ENCODE results near the gene DPPA5. TPM values are rescaled to one million over a fixed set of nuclear protein-coding genes. Genes with fewer than 3 reads are reported as not detected.

Gene DPPA5
- total and polyA plus RNA-seq, 2 donors (not counting 1 experiment from before 2014, with no cell fraction given): not detected

Small RNAs within 50 kb of the gene (small RNA-seq; reads per million reads assigned to genes)
- not detected for gene RPL39P3 (ENCODE audit: insufficient read length, low read depth, low replicate concordance)

Other genes starting within 250 kb of the DPPA5 start
- not detected in 2 replicates for gene KHDC1L, start 128.8 kb downstream of the DPPA5 start, total RNA-seq
- gene KHDC1L, start 128.8 kb downstream of the DPPA5 start, polyA plus RNA-seq: not detected in 2 replicates
- gene KHDC1, start 91.1 kb downstream of the DPPA5 start, total RNA-seq: 2.9 and 3.5 TPM in 2 replicates
- 2.6 and 2.8 TPM in 2 replicates for gene KHDC1, start 91.1 kb downstream of the DPPA5 start, polyA plus RNA-seq
- not detected in 2 replicates for gene KHDC3L, start 8.4 kb upstream of the DPPA5 start, total RNA-seq
- not detected in 2 replicates for gene KHDC3L, start 8.4 kb upstream of the DPPA5 start, polyA plus RNA-seq
- gene OOEP, start 15.6 kb upstream of the DPPA5 start, total RNA-seq: 0.97 TPM in 1 of 2 replicates, not detected in the other
- gene OOEP, start 15.6 kb upstream of the DPPA5 start, polyA plus RNA-seq: 0.25 and 0.70 TPM in 2 replicates
- gene DDX43, start 40.6 kb upstream of the DPPA5 start, total RNA-seq: 1.8 and 2.6 TPM in 2 replicates
- 2.1 and 2.6 TPM in 2 replicates for gene DDX43, start 40.6 kb upstream of the DPPA5 start, polyA plus RNA-seq
- 20.0 and 24.7 TPM in 2 replicates for gene CGAS, start 98.0 kb upstream of the DPPA5 start, total RNA-seq
- gene CGAS, start 98.0 kb upstream of the DPPA5 start, polyA plus RNA-seq: 5.1 and 6.3 TPM in 2 replicates
- gene MTO1, start 107.5 kb upstream of the DPPA5 start, total RNA-seq: 79.5 and 84.4 TPM in 2 replicates
- 52.1 and 56.0 TPM in 2 replicates for gene MTO1, start 107.5 kb upstream of the DPPA5 start, polyA plus RNA-seq
- gene EEF1A1, start 166.8 kb upstream of the DPPA5 start, total RNA-seq: 12,449 and 12,769 TPM in 2 replicates
- gene EEF1A1, start 166.8 kb upstream of the DPPA5 start, polyA plus RNA-seq: 9,254 and 9,671 TPM in 2 replicates

Measured in B cell (primary cell).